Psoas muscle (tissue), 8 donors: ENCODE data around the gene GPR148. TPM values are rescaled to one million over a fixed set of nuclear protein-coding genes. Genes with fewer than 3 reads are reported as not detected.
A peak's percentile ranks its signal among the peaks of the same experiment; 100 is the strongest.

Experiments used
- ATAC-seq, 4 donors: fragments of 200-7000 bp; cut with Tn5 transposase; one replicate each; pipeline ENCODE4 v1.9.1; 2020; ENCODE audit warnings: moderate library complexity in 3 of 4, mild to moderate bottlenecking in 2 of 4
- DNase-seq, 2 donors: peaks; one replicate each; pipeline ENCODE4 v3.0.0-alpha.2; 2020
- H3K27ac ChIP-seq: fragments of 200-600 bp; one replicate; pipeline ENCODE4 v1.8.0; 2022
- H3K27me3 ChIP-seq, 3 donors: fragments of 200-600 bp in 1 of 3; one replicate each; pipeline versions ENCODE4 v1.6.1 to v1.8.0; 2013 to 2022; ENCODE audit warnings: low read length in 2 of 3, mild to moderate bottlenecking in 2 of 3, moderate library complexity in 1 of 3; ENCODE audit not compliant: insufficient read depth in 3 of 3
- H3K36me3 ChIP-seq, 2 donors: fragments of 200-600 bp in 1 of 2; one replicate each; pipeline versions ENCODE4 v1.6.1 to v1.8.0; 2013 to 2022; ENCODE audit warnings: low read depth in 1 of 2, mild to moderate bottlenecking in 1 of 2, moderate library complexity in 1 of 2; ENCODE audit not compliant: insufficient read depth in 1 of 2
- H3K4me1 ChIP-seq: fragments of 200-600 bp; one replicate; pipeline ENCODE4 v1.8.0; 2022
- H3K4me3 ChIP-seq: fragments of 200-600 bp; one replicate; pipeline ENCODE4 v1.8.0; 2022; ENCODE audit warnings: mild to moderate bottlenecking
- H3K9me3 ChIP-seq: fragments of 200-600 bp; one replicate; pipeline ENCODE4 v1.8.0; 2022
- CTCF ChIP-seq: fragments of 200-600 bp; IDR thresholded peaks from one replicate; pipeline ENCODE4 v1.8.0; 2022; ENCODE audit warnings: antibody characterized with exemption
- WGBS, 3 donors: extraction: QIAGEN DNeasy Blood & Tissue Kit; methylation state at CpG; one replicate each; pipeline versions ENCODE4 v1.1.6 to v1.1.7; 2013; 5-methylcytosine and 5-hydroxymethylcytosine counted together
- intact Hi-C, 2 donors: fragments of 100-400 bp; cut with DNase I; formaldehyde crosslinking; loops; one replicate each; pipeline versions ENCODE4 v1.11.0 to v1.14.2; 2022
- polyA plus RNA-seq, 3 donors: library from polyadenylated mRNA; stranded (reverse); fragments of 200-250 nt; gene quantifications; one replicate each; pipeline ENCODE4 v1.2.3, GENCODE V29; 2013
- total RNA-seq, 4 donors: library from RNA; stranded (reverse); fragmentation: NEBNext Ultra II Directional in 2 of 4; extraction: Animal tissue kit (Norgen Biotek cat#: 25700) in 2 of 4; gene quantifications; one replicate each; pipeline versions ENCODE4 v1.2.1 to v1.2.4, GENCODE V29; 2021 to 2023
- donor health status: healthy with polysubstance abuse.
- donor health status: DM: no; HTN: no; CAD: no; lungs with moderate emphysema.
- donor health status: Bipolar disorder and iron deficiency.
- donor health status: healthy.
- donor health status: DM: yes; HTN: yes; CAD: no.
- donor health status: DM: no; HTN: no; CAD: no.
- donor health status: DM: no; HTN: no; CAD: no.
- donor health status: DM: yes; HTN: yes; CAD: no.

GPR148 gene
- total and polyA plus RNA-seq, 7 donors: not detected

- 82 to 86% (median 84%) methylated on average over 9 of the region's 9 CpGs for WGBS, 3 donors
- intact Hi-C loops: no loop called here
- Histone ChIP-seq H3K36me3 (no peaks in the 10 kb centered on the region), H3K4me3 (no peak overlapping the region), H3K27me3 (peaks cover 0 to 18% (median 4%) of the 10 kb centered on the region in 3 donors), H3K27ac (no peak overlapping the region), H3K4me1 (no peaks in the 10 kb centered on the region), H3K9me3 (no peaks in the 10 kb centered on the region)
- no peak for ATAC-seq
- DNase-seq: no peak
- no peak for TF ChIP-seq CTCF
Measured at GRCh38 chr2:130749078-130749477, 20.2 kb downstream of the GPR148 start.

DNA sequence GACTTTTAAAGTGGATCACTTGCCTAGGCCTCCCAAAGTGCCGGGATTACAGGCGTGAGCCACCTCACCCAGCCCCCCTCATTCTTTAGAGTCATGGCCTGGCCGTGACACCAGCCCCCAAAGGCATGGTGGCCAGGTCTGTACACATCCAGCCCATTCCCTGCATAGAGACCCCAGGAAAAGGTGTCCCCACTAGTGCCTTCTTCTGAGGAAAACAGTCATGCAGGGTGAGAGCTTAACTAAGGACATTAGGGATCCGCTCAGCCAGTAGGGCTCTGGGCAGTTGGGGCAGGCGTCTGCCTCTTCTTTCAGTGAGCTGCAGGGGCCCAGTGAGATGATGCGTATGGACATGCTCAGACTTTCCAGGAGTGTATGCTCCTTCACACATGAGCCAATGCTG is 20.8 kb downstream of the GPR148 start:
- no peak for TF ChIP-seq CTCF
- Histone ChIP-seq H3K4me1 (no peaks in the 10 kb centered on the region), H3K27me3 (peaks cover 0 to 22% (median 4%) of the 10 kb centered on the region in 3 donors), H3K36me3 (no peaks in the 10 kb centered on the region), H3K4me3 (no peak overlapping the region), H3K9me3 (no peaks in the 10 kb centered on the region), H3K27ac (no peak overlapping the region)
- intact Hi-C loops: no loop called here
- ATAC-seq: no peak
- no peak for DNase-seq
- WGBS, 3 donors: 66 to 78% (median 73%) methylated on average over 6 of the region's 6 CpGs

GRCh38 chr2:130754811-130755210 is 25.9 kb downstream of the GPR148 start:
- no peak for TF ChIP-seq CTCF
- Histone ChIP-seq H3K36me3 (no peaks in the 10 kb centered on the region), H3K4me3 (no peak overlapping the region), H3K4me1 (no peaks in the 10 kb centered on the region), H3K27ac (no peak overlapping the region), H3K9me3 (no peaks in the 10 kb centered on the region), H3K27me3 (peaks cover 0 to 46% (median 19%) of the 10 kb centered on the region in 3 donors)
- WGBS, 3 donors: 30 to 32% (median 31%) methylated on average over 8 of the region's 8 CpGs
- intact Hi-C loops: no loop called here
- DNase-seq (no peak), ATAC-seq (no peak)

- H3K27ac ChIP-seq: no peak within 1 kb of the TSS
- peak within 1 kb of the TSS; percentile 44 for H3K4me3 ChIP-seq
- intact Hi-C loops: no loop called here
- H3K4me1 ChIP-seq: no peaks in the 10 kb centered on the region
- DNase-seq (no peak), ATAC-seq (no peak)
- WGBS, 3 donors: 1 to 2% (median 1%) methylated on average over 40 to 43 of the region's 43 CpGs
- no peaks in the 10 kb centered on the region for H3K9me3 ChIP-seq
- no peaks in the 10 kb centered on the region for H3K36me3 ChIP-seq
- peaks cover 0 to 44% (median 19%) of the 10 kb centered on the region in 3 donors for H3K27me3 ChIP-seq
- TF ChIP-seq CTCF: no peak
Measured at GRCh38 chr2:130755256-130756052, 26.6 kb downstream of the GPR148 start, which contains the start of gene AMER3. AMER3 (plus strand) TSS chr2:130755540; CDS start chr2:130762073, 6,533 bp downstream.
